GM19035 (cell line): ENCODE data around the gene PPP1R14B.

Experiments
- ATAC-seq: cut with Tn5 transposase; IDR thresholded peaks from one replicate; pipeline ENCODE4 v1.9.1; 2021; ENCODE audit not compliant: unreplicated experiment

The PPP1R14B gene

GRCh38 chr11:64218628-64219353 is 28.0 kb downstream of the PPP1R14B start:
- ATAC-seq: no peak

DNA sequence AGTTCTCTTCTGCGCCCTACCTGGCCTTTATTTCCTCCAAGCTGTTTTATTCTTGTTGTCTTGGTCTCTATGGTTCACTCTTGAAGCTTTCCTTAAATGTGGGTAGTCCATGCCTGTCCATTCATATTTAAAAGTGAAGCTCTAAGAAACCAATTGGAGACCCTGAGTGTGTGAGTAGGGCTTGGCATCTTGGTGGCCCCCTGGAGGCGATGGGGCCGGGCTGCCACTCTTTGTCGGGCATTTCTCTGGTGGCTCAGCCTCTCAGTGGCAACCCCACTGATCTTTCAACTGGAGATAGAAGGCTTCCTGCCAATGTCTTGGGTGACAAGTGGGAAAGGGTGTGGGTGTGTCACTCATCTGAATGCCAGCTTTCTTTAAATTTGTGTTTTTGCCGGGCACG is 29.9 kb downstream of the PPP1R14B start:
- no peak for ATAC-seq

- ATAC-seq: no peak
Measured at GRCh38 chr11:64211181-64211872, 35.4 kb downstream of the PPP1R14B start.

GRCh38 chr11:64210301-64211020 is 36.3 kb downstream of the PPP1R14B start:
- ATAC-seq: no peak

- ATAC-seq: no peak
Measured at GRCh38 chr11:64209563-64209843, 37.2 kb downstream of the PPP1R14B start.

DNA sequence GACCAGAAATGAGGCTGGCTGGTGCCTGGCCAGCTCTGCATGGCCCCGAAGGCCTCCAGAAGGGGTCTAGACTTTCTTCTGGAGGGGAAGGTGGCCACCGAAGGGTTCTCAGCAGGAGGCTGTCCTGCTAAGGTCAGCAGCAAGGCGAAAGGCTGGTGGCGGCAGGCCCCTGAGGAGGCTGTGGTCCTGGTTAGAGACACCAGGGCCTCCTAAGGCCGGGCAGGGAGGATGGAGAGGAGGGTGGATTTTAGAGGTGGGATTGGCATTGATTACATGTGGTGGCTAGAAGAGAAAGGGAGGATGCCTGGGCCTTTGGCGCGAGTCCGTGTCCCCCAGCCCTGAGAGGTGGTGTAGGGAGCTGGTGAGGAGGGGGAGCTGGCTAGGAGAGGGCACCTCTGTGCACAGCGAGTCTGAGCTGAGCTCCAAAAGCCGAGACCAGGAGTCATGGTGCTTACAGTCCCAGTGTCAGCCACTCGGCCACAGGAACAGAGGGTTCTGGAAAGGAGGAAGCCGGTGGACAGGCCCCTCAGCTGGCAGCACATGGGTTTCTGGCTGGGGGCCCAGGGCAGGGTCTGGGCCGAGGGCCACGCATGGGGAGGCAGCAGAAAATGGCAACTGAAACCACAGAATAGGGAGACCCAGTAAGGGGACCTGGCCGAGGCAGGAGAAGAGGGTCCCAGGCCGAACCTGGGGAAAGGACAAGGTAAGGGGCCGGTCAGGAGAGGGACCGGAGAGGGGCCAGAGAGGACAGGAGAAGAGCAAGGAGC is 37.8 kb downstream of the PPP1R14B start:
- no peak for ATAC-seq

GRCh38 chr11:64208086-64208795 is 38.5 kb downstream of the PPP1R14B start:
- ATAC-seq: no peak

GRCh38 chr11:64207256-64208085 is 39.3 kb downstream of the PPP1R14B start:
- peak; percentile 59 for ATAC-seq

DNA sequence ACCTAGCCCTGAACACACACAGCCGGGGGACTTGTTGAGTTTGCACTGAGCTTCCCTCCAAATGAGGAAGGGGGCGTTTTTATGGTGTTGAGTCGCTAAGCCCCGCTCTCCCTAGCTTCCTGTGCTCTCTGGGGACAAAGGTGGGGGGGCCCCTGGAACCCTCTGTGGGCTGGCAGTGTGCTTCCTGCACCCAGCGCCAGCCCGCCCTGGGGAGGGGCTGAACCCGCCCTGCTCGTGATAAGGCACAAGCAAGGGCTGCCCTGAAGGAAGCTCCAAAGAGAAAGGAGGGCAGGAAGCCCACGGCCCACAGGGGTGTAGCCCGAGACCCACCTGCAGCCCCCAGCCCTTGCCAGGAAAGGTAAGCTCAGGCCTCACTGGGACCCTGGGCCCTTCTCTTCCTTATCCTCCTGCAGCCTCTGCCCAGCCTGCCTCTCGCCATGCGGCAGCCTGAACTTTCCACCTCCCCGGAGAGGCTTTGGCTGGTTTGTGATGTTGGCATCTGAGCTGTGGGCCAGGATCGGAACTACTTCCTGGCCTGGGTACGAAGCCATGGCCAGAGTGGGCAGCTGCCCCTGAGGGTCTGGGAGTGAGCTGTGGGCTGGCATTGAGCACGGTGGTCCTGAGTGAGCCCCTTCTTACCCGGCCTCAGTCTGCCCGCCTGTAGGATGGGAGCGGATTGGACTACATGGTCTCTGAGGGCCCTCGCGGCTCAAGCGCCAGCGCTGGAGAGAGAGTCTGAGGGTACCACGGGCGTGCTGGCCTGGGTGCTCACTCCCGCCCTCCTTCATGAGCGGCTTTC is 40.1 kb downstream of the PPP1R14B start, which contains the start of gene FERMT3:
Gene FERMT3 (plus strand): TSS at position 265 of the 799 bp plus-strand sequence. CDS start 644 bp downstream, outside the sequence.
- ATAC-seq: peak; percentile 38

- no peak for ATAC-seq
Measured at GRCh38 chr11:64204464-64204989, 42.2 kb downstream of the PPP1R14B start.

- no peak for ATAC-seq
Measured at GRCh38 chr11:64204080-64204440, 42.7 kb downstream of the PPP1R14B start.

- ATAC-seq: no peak
Measured at GRCh38 chr11:64203421-64204079, 43.2 kb downstream of the PPP1R14B start.

- no peak for ATAC-seq
Measured at GRCh38 chr11:64202992-64203391, 43.8 kb downstream of the PPP1R14B start.

DNA sequence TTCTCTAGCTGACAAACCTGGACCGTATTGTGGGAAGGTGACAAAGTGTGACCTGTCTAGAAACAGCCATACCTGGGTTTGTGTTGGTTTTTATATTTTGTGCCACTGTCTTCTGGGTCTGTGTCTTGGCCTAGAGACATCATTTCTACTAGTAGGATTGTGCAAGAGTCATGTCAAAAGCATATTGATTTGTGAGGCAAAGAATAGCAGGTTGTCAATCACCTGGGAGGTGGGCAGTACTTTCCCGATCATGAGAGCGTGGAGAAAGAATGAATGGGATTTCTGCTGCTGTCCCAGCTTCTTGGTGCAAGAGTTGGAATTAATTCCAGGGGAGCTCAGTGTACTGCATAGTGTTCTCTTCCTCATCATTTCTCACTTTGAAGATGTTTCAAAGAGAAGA is 45.2 kb downstream of the PPP1R14B start:
- ATAC-seq: no peak

DNA sequence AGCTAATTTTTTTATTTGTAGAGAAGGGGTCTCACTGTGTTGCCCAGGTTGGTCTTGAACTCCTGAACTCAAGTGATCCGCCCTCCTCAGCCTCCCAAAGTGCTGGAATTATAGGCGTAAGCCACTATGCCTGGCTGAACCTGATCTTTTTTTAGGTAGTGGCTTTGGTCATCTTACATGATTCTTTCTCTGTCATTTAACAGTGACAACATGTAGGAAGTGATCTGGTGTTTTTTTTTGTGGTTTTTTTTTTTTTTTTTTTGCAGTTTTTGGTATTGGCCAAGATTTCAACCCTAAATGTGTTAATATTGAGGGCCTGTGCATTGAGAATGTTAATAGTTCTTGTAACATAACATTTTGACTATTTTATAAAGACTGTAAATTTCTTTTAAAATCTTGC is 48.2 kb downstream of the PPP1R14B start:
- ATAC-seq: no peak

DNA sequence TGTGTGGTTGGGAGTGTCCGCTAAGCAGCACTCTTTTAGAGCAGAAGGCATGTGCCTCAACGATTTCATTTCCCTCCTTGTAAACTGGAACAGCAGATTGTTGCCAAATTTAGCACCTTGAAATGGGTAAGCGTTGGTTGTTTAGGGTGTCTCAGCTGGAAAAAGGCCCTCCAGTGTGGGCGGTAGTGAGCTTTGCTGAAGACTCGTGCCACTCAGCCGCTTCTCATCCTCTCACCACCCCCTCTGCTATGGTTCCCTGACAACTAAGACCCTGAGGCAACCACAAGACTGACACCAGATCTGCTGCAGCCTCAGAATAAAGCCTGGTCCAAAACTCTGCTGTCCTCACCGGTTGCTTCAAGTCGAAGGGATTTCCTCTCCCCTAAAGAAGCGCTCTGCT is 50.1 kb downstream of the PPP1R14B start:
- no peak for ATAC-seq
